Heart left ventricle (tissue), 16 donors: ENCODE data around the gene CYP2A13. TPM values are rescaled to one million over a fixed set of nuclear protein-coding genes. Genes with fewer than 3 reads are reported as not detected.
A peak's percentile ranks its signal among the peaks of the same experiment; 100 is the strongest.

Experiments used
- ATAC-seq, 4 donors: fragments of 200-7000 bp; cut with Tn5 transposase; one replicate each; pipeline ENCODE4 v1.9.1; 2020 to 2022; ENCODE audit warnings: moderate library complexity in 4 of 4, mild to moderate bottlenecking in 3 of 4, moderate number of reproducible peaks in 1 of 4
- DNase-seq, 5 donors: peaks; one replicate each; pipeline ENCODE4 v3.0.0-alpha.2; 2020
- H3K27ac ChIP-seq, 12 donors: fragments of 200-600 bp; sonication (generic) in 4 of 12; one replicate each; pipeline versions ENCODE4 v1.5.0 to v1.8.0; 2016 to 2022; ENCODE audit warnings: mild to moderate bottlenecking in 2 of 12
- H3K27me3 ChIP-seq, 9 donors: fragments of 200-600 bp; sonication (generic) in 2 of 9; one replicate each; pipeline versions ENCODE4 v1.5.1 to v1.8.0; 2016 to 2022; ENCODE audit warnings: mild to moderate bottlenecking in 3 of 9
- H3K36me3 ChIP-seq, 9 donors: fragments of 200-600 bp; sonication (generic) in 2 of 9; one replicate each; pipeline versions ENCODE4 v1.5.0 to v1.8.0; 2018 to 2022; ENCODE audit warnings: mild to moderate bottlenecking in 2 of 9
- H3K4me1 ChIP-seq, 12 donors: fragments of 200-600 bp; sonication (generic) in 4 of 12; one replicate each; pipeline versions ENCODE4 v1.5.0 to v1.8.0; 2016 to 2022; ENCODE audit warnings: mild to moderate bottlenecking in 3 of 12
- H3K4me3 ChIP-seq, 12 donors: fragments of 200-600 bp; sonication (generic) in 4 of 12; one replicate each; pipeline versions ENCODE4 v1.5.0 to v1.8.0; 2017 to 2022; ENCODE audit warnings: mild to moderate bottlenecking in 9 of 12, moderate library complexity in 4 of 12
- H3K9me3 ChIP-seq, 12 donors: fragments of 200-600 bp; sonication (generic) in 4 of 12; one replicate each; pipeline versions ENCODE4 v1.5.0 to v1.8.0; 2016 to 2022; ENCODE audit warnings: mild to moderate bottlenecking in 1 of 12
- CTCF ChIP-seq, 12 donors: fragments of 200-600 bp; sonication (generic) in 4 of 12; IDR thresholded peaks; one replicate each; pipeline versions ENCODE4 v1.5.0 to v1.8.0; 2018 to 2022; ENCODE audit warnings: antibody characterized with exemption in 12 of 12, mild to moderate bottlenecking in 5 of 12
- POLR2A ChIP-seq, 2 donors: fragments of 450-650 bp; IDR thresholded peaks; one replicate each; pipeline ENCODE4 v1.6.1; 2017; ENCODE audit warnings: antibody characterized with exemption in 2 of 2, mild to moderate bottlenecking in 2 of 2, moderate library complexity in 2 of 2
- WGBS, 4 donors: extraction: QIAGEN DNeasy Blood & Tissue Kit in 2 of 4; methylation state at CpG; one replicate each; pipeline versions ENCODE4 v1.1.5 to v1.1.7; 2013 to 2018; 5-methylcytosine and 5-hydroxymethylcytosine counted together
- intact Hi-C, 10 donors: fragments of 100-400 bp; cut with DNase I; formaldehyde crosslinking; loops; one replicate each; pipeline versions ENCODE4 v1.11.1 to v1.14.2; 2022
- polyA plus RNA-seq, 2 donors: library from polyadenylated mRNA; stranded (reverse); fragments of 200-250 nt; gene quantifications; one replicate each; pipeline ENCODE4 v1.2.3, GENCODE V29; 2013
- total RNA-seq, 9 donors: library from RNA; depleted of rRNA in 2 of 9; stranded (reverse); fragments of >200 nt in 2 of 9; fragmentation: NEBNext Ultra II Directional in 3 of 9; extraction: Animal tissue kit (Norgen Biotek cat#: 25700) in 3 of 9; gene quantifications; one replicate each; pipeline versions ENCODE4 v1.1.0 to v1.2.4, GENCODE V29; 2016 to 2023
- donor health status: ischemic (EF 13 %, LVEDD 7.1; RV severe dilation, severe dysfunction).
- donor health status: healthy with polysubstance abuse.
- donor health status: DM: no; HTN: yes; CAD: no.
- donor health status: DM: no; HTN: no; CAD: no.
- donor health status: ischemic (EF 25% LVEDD 6.9; RV normal size, moderate dysfunction).
- donor health status: ischemic (EF 25% LVEDD 5.7; RV mildly dilated, moderate dysfunction).
- donor health status: healthy.
- donor health status: DM: yes; HTN: yes; CAD: no.
- donor health status: ischemic (EF 35%, LVEDD 5.7; RV mildly dilated, moderate dysfunction).
- donor health status: nonischemic (EF 11% LVEDD 7.7; RV severe dilation, severe dysfunction).
- donor health status: DM: yes; HTN: yes; CAD: no.
- donor health status: PGD.
- donor health status: ischemic (EF 29% LVEDD 5.4; RV normal size, mild dysfunction).
- donor health status: nonischemic (EF 23%, LVEDD 6.1; RV moderate dilation, normal function).

The CYP2A13 gene
- total and polyA plus RNA-seq, 11 donors, result not detected

GRCh38 chr19:41128692-41129091, 40.4 kb downstream of the CYP2A13 start:
- Histone ChIP-seq H3K27me3 (no peaks in the 10 kb centered on the region), H3K27ac (no peak overlapping the region), H3K9me3 (no peaks in the 10 kb centered on the region), H3K4me1 (peaks cover 0 to 13% (median 2%) of the 10 kb centered on the region in 12 donors), H3K4me3 (no peak overlapping the region), H3K36me3 (no peaks in the 10 kb centered on the region)
- TF ChIP-seq POLR2A (IDR thresholded peaks at IDR 0.05) (no peak), CTCF (IDR thresholded peaks at IDR 0.05) (no peak)
- intact Hi-C loops, result loop anchor here in 3 of 10 donors (5.0 kb wide), 3 partner anchors 134 to 466 kb away; partner anchors contain the start of gene HNRNPUL1 (in 2 of the 3)
- 71 to 79% (median 76%) methylated on average over 6 of the region's 6 CpGs for WGBS, 4 donors
- ATAC-seq, result no peak
- DNase-seq, result no peak

- Histone ChIP-seq H3K4me1 (peaks cover 0 to 16% (median 3%) of the 10 kb centered on the region in 12 donors), H3K27ac (no peak overlapping the region), H3K9me3 (no peaks in the 10 kb centered on the region), H3K27me3 (no peaks in the 10 kb centered on the region), H3K4me3 (no peak overlapping the region), H3K36me3 (no peaks in the 10 kb centered on the region)
- no peak for ATAC-seq
- DNase-seq, result no peak
- 68 to 84% (median 80%) methylated on average over 5 of the region's 5 CpGs for whole genome bisulfite sequencing, 4 donors
- intact Hi-C loops, result loop anchor here in 1 of 10 donors (10.0 kb wide), 1 partner anchor 174 kb away; no protein-coding TSS in a partner anchor
- TF ChIP-seq CTCF (IDR thresholded peaks at IDR 0.05), result no peak
- no peak for TF ChIP-seq POLR2A (IDR thresholded peaks at IDR 0.05)
Measured at GRCh38 chr19:41131186-41131585, 42.9 kb downstream of the CYP2A13 start.

- no peaks in the 10 kb centered on the region for H3K36me3 ChIP-seq
- ATAC-seq (peak in 1 of 4 donors; percentile 18), DNase-seq (peak in 1 of 5 donors; percentile 31)
- H3K9me3 ChIP-seq, result no peaks in the 10 kb centered on the region
- H3K4me3 ChIP-seq, result no peak overlapping the region
- H3K4me1 ChIP-seq, result peaks cover 0 to 13% (median under 1%) of the 10 kb centered on the region in 12 donors
- intact Hi-C loops, result loop anchor here in 1 of 10 donors (10.0 kb wide), 1 partner anchor 172 kb away; no protein-coding TSS in a partner anchor
- H3K27me3 ChIP-seq, result no peaks in the 10 kb centered on the region
- WGBS, 4 donors, result 5 to 31% (median 18%) methylated on average over 2 to 3 of the region's 3 CpGs
- no peak overlapping the region for H3K27ac ChIP-seq
- TF ChIP-seq POLR2A (IDR thresholded peaks at IDR 0.05) (no peak), CTCF (IDR thresholded peaks at IDR 0.05) (no peak)
Measured at GRCh38 chr19:41133260-41133659, 45.0 kb downstream of the CYP2A13 start.

- WGBS, 4 donors, result 85 to 96% (median 87%) methylated on average over 19 to 20 of the region's 20 CpGs
- H3K9me3 ChIP-seq, result no peaks in the 10 kb centered on the region
- ATAC-seq (no peak), DNase-seq (no peak)
- H3K27me3 ChIP-seq, result no peaks in the 10 kb centered on the region
- no peak overlapping the region for H3K27ac ChIP-seq
- H3K4me3 ChIP-seq, result no peak overlapping the region
- TF ChIP-seq CTCF (IDR thresholded peaks at IDR 0.05) (no peak), POLR2A (IDR thresholded peaks at IDR 0.05) (no peak)
- no peaks in the 10 kb centered on the region for H3K36me3 ChIP-seq
- H3K4me1 ChIP-seq, result peaks cover 0 to 11% (median 0%) of the 10 kb centered on the region in 12 donors
- intact Hi-C loops, result loop anchor here in 1 of 10 donors (10.0 kb wide), 1 partner anchor 170 kb away; no protein-coding TSS in a partner anchor
Measured at GRCh38 chr19:41134616-41135015, 46.4 kb downstream of the CYP2A13 start.
